Left renal pelvis (tissue), 4 donors: ENCODE results near the gene CALHM3. TPM values are rescaled to one million over a fixed set of nuclear protein-coding genes. Genes with fewer than 3 reads are reported as not detected.
A peak's percentile ranks its signal among the peaks of the same experiment; 100 is the strongest.
"Not testable (repeated sequence)": the region's sequence is repeated elsewhere in the genome, so short reads cannot be mapped to it uniquely, and the experiment has no call there.

Experiments
- DNase-seq, 4 donors: peaks; one replicate each; pipeline ENCODE4 v3.0.0-alpha.2; 2013; ENCODE audit warnings: low read depth in 4 of 4, low spot score in 3 of 4
- polyA plus RNA-seq, 4 donors: library from polyadenylated mRNA; unstranded; fragments of 120-200 nt; gene quantifications; one replicate each; pipeline ENCODE4 v1.2.1, GENCODE V29; 2013; ENCODE audit not compliant: insufficient read length in 4 of 4

Gene CALHM3
- polyA plus RNA-seq, result not detected

GRCh38 chr10:103479135-103479534, at the start of gene CALHM3:
TSS of gene CALHM3 (minus strand) at chr10:103479240. CDS start at chr10:103479032, 208 bp downstream.
- DNase-seq, result no peak

GRCh38 chr10:103528549-103528948, 49.5 kb upstream of the CALHM3 start:
- no peak for DNase-seq

- DNase-seq, result not testable (repeated sequence)
Measured at GRCh38 chr10:103527476-103527875, 48.4 kb upstream of the CALHM3 start.

- no peak for DNase-seq
Measured at GRCh38 chr10:103525901-103526300, 46.9 kb upstream of the CALHM3 start.

GRCh38 chr10:103523683-103524082, 44.6 kb upstream of the CALHM3 start:
- no peak for DNase-seq

- not testable (repeated sequence) for DNase-seq
Measured at GRCh38 chr10:103522006-103522405, 43.0 kb upstream of the CALHM3 start.

- no peak for DNase-seq
Measured at GRCh38 chr10:103519798-103520197, 40.8 kb upstream of the CALHM3 start.

GRCh38 chr10:103517234-103518085, 38.4 kb upstream of the CALHM3 start:
- no peak for DNase-seq

- no peak for DNase-seq
Measured at GRCh38 chr10:103514244-103514643, 35.2 kb upstream of the CALHM3 start.

- no peak for DNase-seq
Measured at GRCh38 chr10:103513380-103514060, 34.5 kb upstream of the CALHM3 start.

- DNase-seq, result no peak
Measured at GRCh38 chr10:103512591-103513379, 33.7 kb upstream of the CALHM3 start.

GRCh38 chr10:103512166-103512565, 33.1 kb upstream of the CALHM3 start:
- no peak for DNase-seq

- no peak for DNase-seq
Measured at GRCh38 chr10:103510791-103511752, 32.0 kb upstream of the CALHM3 start.

GRCh38 chr10:103510046-103510685, 31.1 kb upstream of the CALHM3 start:
- DNase-seq, result no peak

- DNase-seq, result no peak
Measured at GRCh38 chr10:103507235-103508191, 28.5 kb upstream of the CALHM3 start.

- no peak for DNase-seq
Measured at GRCh38 chr10:103506061-103506460, 27.0 kb upstream of the CALHM3 start.

GRCh38 chr10:103504181-103504783, 25.2 kb upstream of the CALHM3 start:
- DNase-seq, result peak in 1 of 4 donors; percentile 68

- not testable (repeated sequence) for DNase-seq
Measured at GRCh38 chr10:103503777-103504176, 24.7 kb upstream of the CALHM3 start.
